ENCODE measurements around the gene TMEM204.

DNA sequence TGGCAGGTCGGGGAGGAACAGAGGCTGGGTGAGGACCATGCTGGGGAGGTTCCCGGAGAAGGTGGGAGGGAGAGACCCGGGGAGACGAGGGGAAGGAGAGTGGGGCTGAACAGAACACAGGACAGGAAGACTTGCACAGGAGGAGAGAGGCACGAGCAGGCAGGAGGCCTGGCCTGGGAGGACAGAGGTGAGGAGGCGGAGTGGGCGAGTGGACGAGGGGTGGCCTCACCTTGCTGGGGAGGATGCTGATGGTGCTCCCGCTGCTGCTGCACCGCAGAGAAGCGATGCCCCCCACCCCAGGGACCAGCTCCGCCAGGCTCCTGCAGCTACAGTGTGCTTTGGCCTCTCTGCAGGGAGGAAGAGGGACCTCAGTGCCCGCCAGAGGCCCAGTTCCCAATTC, 34.5 kb downstream of the TMEM204 start:
- no peak for TF ChIP-seq POLR2A (IDR thresholded peaks at IDR 0.05)
- TF ChIP-seq, protein P1, sequence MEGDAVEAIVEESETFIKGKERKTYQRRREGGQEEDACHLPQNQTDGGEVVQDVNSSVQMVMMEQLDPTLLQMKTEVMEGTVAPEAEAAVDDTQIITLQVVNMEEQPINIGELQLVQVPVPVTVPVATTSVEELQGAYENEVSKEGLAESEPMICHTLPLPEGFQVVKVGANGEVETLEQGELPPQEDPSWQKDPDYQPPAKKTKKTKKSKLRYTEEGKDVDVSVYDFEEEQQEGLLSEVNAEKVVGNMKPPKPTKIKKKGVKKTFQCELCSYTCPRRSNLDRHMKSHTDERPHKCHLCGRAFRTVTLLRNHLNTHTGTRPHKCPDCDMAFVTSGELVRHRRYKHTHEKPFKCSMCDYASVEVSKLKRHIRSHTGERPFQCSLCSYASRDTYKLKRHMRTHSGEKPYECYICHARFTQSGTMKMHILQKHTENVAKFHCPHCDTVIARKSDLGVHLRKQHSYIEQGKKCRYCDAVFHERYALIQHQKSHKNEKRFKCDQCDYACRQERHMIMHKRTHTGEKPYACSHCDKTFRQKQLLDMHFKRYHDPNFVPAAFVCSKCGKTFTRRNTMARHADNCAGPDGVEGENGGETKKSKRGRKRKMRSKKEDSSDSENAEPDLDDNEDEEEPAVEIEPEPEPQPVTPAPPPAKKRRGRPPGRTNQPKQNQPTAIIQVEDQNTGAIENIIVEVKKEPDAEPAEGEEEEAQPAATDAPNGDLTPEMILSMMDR (IDR thresholded peaks at IDR 0.05), result no peak

All from suprapubic skin (tissue), 3 donors.